ENCODE measurements around the gene SERPINB10.

- no peak for TF ChIP-seq CTCF (IDR thresholded peaks at IDR 0.05)
- TF ChIP-seq POLR2A (IDR thresholded peaks at IDR 0.05), result no peak
Measured at GRCh38 chr18:63947051-63947790, 39.5 kb downstream of the SERPINB10 start.

Data from thyroid gland (tissue), 4 donors.